Measurements from ENCODE around the gene ANKHD1.
"Not testable (repeated sequence)": the region's sequence is repeated elsewhere in the genome, so short reads cannot be mapped to it uniquely, and the experiment has no call there.

The ANKHD1 gene

GRCh38 chr5:140571105-140571504 is 169.5 kb downstream of the ANKHD1 start:
- no peak overlapping the region for H3K27ac Mint-ChIP-seq
- CTCF ChIA-PET = interaction anchor here (0.7 to 0.8 kb wide), 3 partner anchors 23 to 1168 kb away, joined by 3 read pairs; partner anchors contain the start of gene EIF4EBP3

GRCh38 chr5:140573683-140574082 is 172.1 kb downstream of the ANKHD1 start:
- H3K4me3 Mint-ChIP-seq = no peak overlapping the region
- CTCF ChIA-PET = no interaction called here
- no peak for DNase-seq
- no peaks in the 10 kb centered on the region for H3K9me3 Mint-ChIP-seq
- H3K36me3 Mint-ChIP-seq = peaks cover 11% of the 10 kb centered on the region
- no peak overlapping the region for H3K27ac Mint-ChIP-seq
- peaks cover 31% of the 10 kb centered on the region for H3K4me1 Mint-ChIP-seq
- H3K27me3 Mint-ChIP-seq = peaks cover under 1% of the 10 kb centered on the region

More at GRCh38 chr5:140571105-140571504, 169.5 kb downstream of the ANKHD1 start:
- H3K4me3 Mint-ChIP-seq = no peak overlapping the region
- no peak for DNase-seq
- peaks cover 47% of the 10 kb centered on the region for H3K4me1 Mint-ChIP-seq
- H3K9me3 Mint-ChIP-seq = no peaks in the 10 kb centered on the region
- no peaks in the 10 kb centered on the region for H3K27me3 Mint-ChIP-seq
- peaks cover 27% of the 10 kb centered on the region for H3K36me3 Mint-ChIP-seq

DNA sequence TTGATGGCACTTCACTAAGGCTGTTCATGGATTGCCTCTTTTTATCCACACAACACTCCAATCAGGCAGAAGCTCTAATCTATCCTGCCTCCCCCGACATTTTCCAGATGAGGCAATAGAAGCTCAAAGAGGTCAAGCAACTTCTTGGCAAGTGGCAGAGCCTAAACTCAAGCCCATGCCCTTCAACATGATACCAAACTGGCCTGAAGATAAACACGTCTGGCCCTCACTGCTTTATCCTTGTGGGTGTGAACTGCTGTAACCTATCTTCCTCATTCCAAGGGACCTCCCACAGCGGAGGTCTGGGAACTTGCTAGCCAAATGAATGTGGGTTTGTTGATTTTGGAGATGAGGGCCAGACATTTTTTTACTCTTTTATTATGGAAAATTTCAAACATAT is 172.5 kb downstream of the ANKHD1 start:
- peaks cover 7% of the 10 kb centered on the region for H3K36me3 Mint-ChIP-seq
- no peak overlapping the region for H3K27ac Mint-ChIP-seq
- no peak for DNase-seq
- CTCF ChIA-PET = no interaction called here
- H3K4me1 Mint-ChIP-seq = peaks cover 27% of the 10 kb centered on the region
- no peaks in the 10 kb centered on the region for H3K9me3 Mint-ChIP-seq
- H3K4me3 Mint-ChIP-seq = no peak overlapping the region
- H3K27me3 Mint-ChIP-seq = peaks cover 4% of the 10 kb centered on the region

DNA sequence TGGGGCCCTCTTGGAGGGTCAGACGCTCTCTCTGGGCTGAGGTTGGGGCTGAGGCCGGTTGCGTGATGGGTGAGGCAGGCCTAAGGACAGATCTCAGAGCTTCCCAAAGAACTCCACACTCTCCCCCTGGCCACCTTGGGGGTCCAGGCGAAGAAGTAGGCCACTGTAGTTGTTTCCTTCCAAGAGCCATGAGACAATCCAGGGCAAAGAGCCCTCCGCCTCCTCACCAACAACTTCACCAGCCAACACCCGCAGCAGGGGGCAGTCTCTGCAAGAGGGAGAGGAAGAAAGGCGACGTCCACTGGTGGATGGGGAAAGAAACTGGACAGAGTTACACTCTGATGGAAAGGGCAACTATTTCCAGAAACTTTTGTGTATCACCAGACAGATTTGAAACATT is 173.7 kb downstream of the ANKHD1 start:
- no peak overlapping the region for H3K4me3 Mint-ChIP-seq
- H3K4me1 Mint-ChIP-seq = peaks cover 15% of the 10 kb centered on the region
- H3K36me3 Mint-ChIP-seq = peaks cover under 1% of the 10 kb centered on the region
- DNase-seq = no peak
- H3K9me3 Mint-ChIP-seq = no peaks in the 10 kb centered on the region
- CTCF ChIA-PET = interaction anchor here (1.3 kb wide), 1 partner anchor 60 kb away, joined by 5 read pairs; no protein-coding TSS in a partner anchor
- peaks cover 8% of the 10 kb centered on the region for H3K27me3 Mint-ChIP-seq
- no peak overlapping the region for H3K27ac Mint-ChIP-seq

- Mint-ChIP-seq H3K27me3 (peaks cover 15% of the 10 kb centered on the region), H3K4me3 (no peak overlapping the region), H3K27ac (no peak overlapping the region), H3K36me3 (no peaks in the 10 kb centered on the region), H3K9me3 (no peaks in the 10 kb centered on the region), H3K4me1 (peaks cover 14% of the 10 kb centered on the region)
- no peak for DNase-seq
- CTCF ChIA-PET = interaction anchor here (0.6 to 1.3 kb wide), 3 partner anchors 29 to 199 kb away, joined by 3 to 5 read pairs (median 3); partner anchors contain the start of gene EIF4EBP3
Observed at GRCh38 chr5:140576776-140577201, 175.2 kb downstream of the ANKHD1 start.

GRCh38 chr5:140579188-140579747 is 177.6 kb downstream of the ANKHD1 start:
- CTCF ChIA-PET, H3K9me3 Mint-ChIP-seq, DNase-seq, H3K4me3 Mint-ChIP-seq, H3K36me3 Mint-ChIP-seq, H3K27ac Mint-ChIP-seq: not testable (repeated sequence)
- Mint-ChIP-seq H3K4me1 (peaks cover 14% of the 10 kb centered on the region), H3K27me3 (peaks cover 30% of the 10 kb centered on the region)

GRCh38 chr5:140587495-140587894 is 185.9 kb downstream of the ANKHD1 start:
- Mint-ChIP-seq H3K4me3 (no peak overlapping the region), H3K9me3 (no peaks in the 10 kb centered on the region), H3K4me1 (no peaks in the 10 kb centered on the region), H3K27me3 (peaks cover 21% of the 10 kb centered on the region), H3K27ac (no peak overlapping the region), H3K36me3 (no peaks in the 10 kb centered on the region)
- CTCF ChIA-PET = no interaction called here
- no peak for DNase-seq

GRCh38 chr5:140588311-140589070 is 186.9 kb downstream of the ANKHD1 start:
- Mint-ChIP-seq H3K27me3 (peaks cover 11% of the 10 kb centered on the region), H3K4me1 (no peaks in the 10 kb centered on the region), H3K36me3 (no peaks in the 10 kb centered on the region), H3K27ac (no peak overlapping the region), H3K9me3 (no peaks in the 10 kb centered on the region), H3K4me3 (no peak overlapping the region)
- CTCF ChIA-PET = interaction anchor here (1.4 kb wide), 1 partner anchor 10 kb away, joined by 3 read pairs; no protein-coding TSS in a partner anchor
- no peak for DNase-seq
